ENCODE results near the gene IDH2.

GRCh38 chr15:90124507-90124906 lies 22.2 kb upstream of the IDH2 start:
- no peak for TF ChIP-seq POLR2AphosphoS5 (IDR thresholded peaks at IDR 0.05)
- TF ChIP-seq, protein P1, sequence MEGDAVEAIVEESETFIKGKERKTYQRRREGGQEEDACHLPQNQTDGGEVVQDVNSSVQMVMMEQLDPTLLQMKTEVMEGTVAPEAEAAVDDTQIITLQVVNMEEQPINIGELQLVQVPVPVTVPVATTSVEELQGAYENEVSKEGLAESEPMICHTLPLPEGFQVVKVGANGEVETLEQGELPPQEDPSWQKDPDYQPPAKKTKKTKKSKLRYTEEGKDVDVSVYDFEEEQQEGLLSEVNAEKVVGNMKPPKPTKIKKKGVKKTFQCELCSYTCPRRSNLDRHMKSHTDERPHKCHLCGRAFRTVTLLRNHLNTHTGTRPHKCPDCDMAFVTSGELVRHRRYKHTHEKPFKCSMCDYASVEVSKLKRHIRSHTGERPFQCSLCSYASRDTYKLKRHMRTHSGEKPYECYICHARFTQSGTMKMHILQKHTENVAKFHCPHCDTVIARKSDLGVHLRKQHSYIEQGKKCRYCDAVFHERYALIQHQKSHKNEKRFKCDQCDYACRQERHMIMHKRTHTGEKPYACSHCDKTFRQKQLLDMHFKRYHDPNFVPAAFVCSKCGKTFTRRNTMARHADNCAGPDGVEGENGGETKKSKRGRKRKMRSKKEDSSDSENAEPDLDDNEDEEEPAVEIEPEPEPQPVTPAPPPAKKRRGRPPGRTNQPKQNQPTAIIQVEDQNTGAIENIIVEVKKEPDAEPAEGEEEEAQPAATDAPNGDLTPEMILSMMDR (IDR thresholded peaks at IDR 0.05), result no peak
- no peak for TF ChIP-seq POLR2A (IDR thresholded peaks at IDR 0.05)
- TF ChIP-seq EP300 (IDR thresholded peaks at IDR 0.05), result no peak
